Left ventricle myocardium inferior (tissue), 1 donor: ENCODE data around the gene SERTAD3. TPM values are rescaled to one million over a fixed set of nuclear protein-coding genes. Genes with fewer than 3 reads are reported as not detected.

Experiments
- DNase-seq: peaks from one replicate; pipeline ENCODE4 v3.0.0-alpha.2; 2020
- H3K27ac ChIP-seq: fragments of 200-600 bp; replicated peaks from 2 replicates; pipeline ENCODE4 v1.8.0; 2021
- H3K27me3 ChIP-seq: fragments of 200-600 bp; 2 replicates; pipeline ENCODE4 v1.8.0; 2021; ENCODE audit warnings: low read depth
- H3K36me3 ChIP-seq: fragments of 200-600 bp; 2 replicates; pipeline ENCODE4 v1.8.0; 2021
- H3K4me1 ChIP-seq: fragments of 200-600 bp; 2 replicates; pipeline ENCODE4 v1.8.0; 2021
- H3K4me3 ChIP-seq: fragments of 200-600 bp; 2 replicates; pipeline ENCODE4 v1.8.0; 2021; ENCODE audit warnings: mild to moderate bottlenecking, moderate library complexity
- H3K9me3 ChIP-seq: fragments of 200-600 bp; replicated peaks from 2 replicates; pipeline ENCODE4 v1.8.0; 2021
- intact Hi-C: fragments of 100-400 bp; cut with micrococcal nuclease; formaldehyde crosslinking; loops from one replicate; pipeline ENCODE4 v1.11.0; 2022
- total RNA-seq: library from RNA; stranded (reverse); fragmentation: NEBNext Ultra II Directional; extraction: Animal tissue kit (Norgen Biotek cat#: 25700); gene quantifications from one replicate; pipeline ENCODE4 v1.2.1, GENCODE V29; 2021
- TF ChIP-seq, protein P1 (sequence below): fragments of 200-600 bp; IDR thresholded peaks from 2 replicates; pipeline ENCODE4 v1.8.0; 2021; ENCODE audit warnings: antibody characterized with exemption, mild to moderate bottlenecking, borderline replicate concordance
- donor health status: DM: no; HTN: yes; CAD: no; lungs with severe emphysema.

SERTAD3 gene
- total RNA-seq, 1 donor from 2014 or later = 16.2 TPM

DNA sequence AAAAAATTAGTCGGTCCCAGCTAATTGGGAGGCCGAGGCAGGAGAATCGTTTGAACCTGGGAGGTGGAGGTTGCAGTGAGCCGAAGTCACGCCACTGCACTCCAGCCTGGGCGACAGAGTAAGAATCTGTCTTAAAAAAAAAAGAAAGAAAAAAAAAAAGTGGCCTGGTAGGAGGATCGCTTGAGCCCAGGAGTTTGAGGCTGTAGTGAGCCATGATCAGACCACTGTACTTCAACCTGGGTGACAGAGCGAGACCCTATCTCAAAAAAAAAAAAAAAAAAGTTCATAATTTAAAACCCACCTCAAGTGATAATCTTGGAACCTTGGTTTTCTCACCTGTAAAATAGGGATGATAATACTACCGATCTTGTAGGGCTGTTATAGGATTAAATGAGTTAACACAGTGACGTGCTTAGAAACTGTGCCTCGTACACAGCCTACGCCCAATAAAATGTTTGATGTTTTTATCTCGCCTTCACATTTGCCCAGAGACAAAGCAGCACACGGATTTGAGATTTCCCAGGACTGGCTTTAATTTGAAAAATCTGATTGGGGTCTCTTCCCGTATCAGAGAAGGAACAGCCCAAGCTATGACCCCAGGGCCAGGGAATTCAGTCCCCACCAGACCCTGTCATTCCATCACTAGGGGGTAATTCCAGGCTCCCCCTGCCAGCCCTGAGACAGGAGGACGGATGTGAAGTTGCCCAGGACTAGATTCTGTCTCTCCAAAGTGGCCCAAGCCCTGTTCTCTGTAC lies 22.0 kb downstream of the SERTAD3 start:
- Histone ChIP-seq H3K9me3 (no peaks in the 10 kb centered on the region), H3K4me1 (peaks cover 72% of the 10 kb centered on the region), H3K27me3 (no peaks in the 10 kb centered on the region), H3K27ac (peak overlapping the region; percentile 99), H3K36me3 (peaks cover 13% of the 10 kb centered on the region), H3K4me3 (peak overlapping the region; percentile 72)
- TF ChIP-seq, protein P1, sequence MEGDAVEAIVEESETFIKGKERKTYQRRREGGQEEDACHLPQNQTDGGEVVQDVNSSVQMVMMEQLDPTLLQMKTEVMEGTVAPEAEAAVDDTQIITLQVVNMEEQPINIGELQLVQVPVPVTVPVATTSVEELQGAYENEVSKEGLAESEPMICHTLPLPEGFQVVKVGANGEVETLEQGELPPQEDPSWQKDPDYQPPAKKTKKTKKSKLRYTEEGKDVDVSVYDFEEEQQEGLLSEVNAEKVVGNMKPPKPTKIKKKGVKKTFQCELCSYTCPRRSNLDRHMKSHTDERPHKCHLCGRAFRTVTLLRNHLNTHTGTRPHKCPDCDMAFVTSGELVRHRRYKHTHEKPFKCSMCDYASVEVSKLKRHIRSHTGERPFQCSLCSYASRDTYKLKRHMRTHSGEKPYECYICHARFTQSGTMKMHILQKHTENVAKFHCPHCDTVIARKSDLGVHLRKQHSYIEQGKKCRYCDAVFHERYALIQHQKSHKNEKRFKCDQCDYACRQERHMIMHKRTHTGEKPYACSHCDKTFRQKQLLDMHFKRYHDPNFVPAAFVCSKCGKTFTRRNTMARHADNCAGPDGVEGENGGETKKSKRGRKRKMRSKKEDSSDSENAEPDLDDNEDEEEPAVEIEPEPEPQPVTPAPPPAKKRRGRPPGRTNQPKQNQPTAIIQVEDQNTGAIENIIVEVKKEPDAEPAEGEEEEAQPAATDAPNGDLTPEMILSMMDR = no peak
- no peak for DNase-seq
- intact Hi-C loops = no loop called here

DNA sequence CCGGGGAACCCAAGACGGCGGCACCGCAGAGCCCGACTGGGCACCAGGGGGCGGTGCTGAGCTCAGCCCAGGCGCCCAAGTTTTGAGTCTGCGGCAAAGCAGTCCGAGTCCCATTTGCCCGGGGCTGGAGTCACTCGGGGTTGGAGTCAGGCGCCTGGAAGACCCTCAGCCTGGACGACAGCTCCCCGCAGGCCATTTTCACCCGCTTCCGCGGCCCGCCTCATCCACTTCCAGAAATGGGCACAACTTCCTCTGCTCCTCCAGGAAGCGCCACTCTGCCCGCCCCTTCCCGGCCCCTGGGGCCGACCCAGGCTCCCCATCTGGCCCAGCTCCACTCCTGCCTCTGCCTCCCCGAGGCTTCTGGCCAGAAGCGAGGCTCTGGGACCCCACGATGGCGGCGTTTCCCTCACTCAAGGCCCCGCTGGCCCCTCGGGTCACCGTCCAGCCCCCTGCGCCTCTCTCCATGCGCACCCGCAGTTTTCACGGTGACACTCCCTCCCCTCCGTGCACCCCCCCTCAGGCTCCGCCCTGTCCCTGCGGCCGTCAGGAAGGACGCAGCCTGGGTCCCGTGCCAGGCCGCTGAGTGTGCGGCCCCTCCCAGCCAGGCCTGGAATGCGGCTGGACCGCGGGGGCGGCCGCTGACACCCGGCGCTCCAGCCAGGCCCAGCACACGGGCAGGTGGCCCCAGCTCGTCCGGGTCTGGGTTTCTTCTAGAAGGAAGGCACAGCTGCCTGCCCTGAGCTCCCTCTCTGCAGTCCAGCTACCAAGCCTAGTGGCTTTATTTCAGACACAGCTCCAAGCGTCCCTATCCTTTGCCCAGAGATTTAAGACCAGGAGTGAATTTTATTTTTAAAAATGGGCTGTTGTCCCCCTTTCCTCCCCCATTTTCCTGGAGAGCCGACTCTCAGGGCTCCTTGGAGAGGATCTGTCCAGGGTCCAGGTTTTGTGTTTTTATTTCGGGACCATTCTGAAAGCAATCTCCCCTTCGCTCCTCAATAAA lies 23.1 kb downstream of the SERTAD3 start:
- peak overlapping the region; percentile 99 for H3K27ac ChIP-seq
- H3K4me3 ChIP-seq = peak overlapping the region; percentile 72
- H3K9me3 ChIP-seq = no peaks in the 10 kb centered on the region
- H3K36me3 ChIP-seq = peaks cover 13% of the 10 kb centered on the region
- DNase-seq = peak; percentile 95
- TF ChIP-seq, protein P1 = peak; percentile 91
- intact Hi-C loops = no loop called here
- peaks cover 74% of the 10 kb centered on the region for H3K4me1 ChIP-seq
- no peaks in the 10 kb centered on the region for H3K27me3 ChIP-seq

DNA sequence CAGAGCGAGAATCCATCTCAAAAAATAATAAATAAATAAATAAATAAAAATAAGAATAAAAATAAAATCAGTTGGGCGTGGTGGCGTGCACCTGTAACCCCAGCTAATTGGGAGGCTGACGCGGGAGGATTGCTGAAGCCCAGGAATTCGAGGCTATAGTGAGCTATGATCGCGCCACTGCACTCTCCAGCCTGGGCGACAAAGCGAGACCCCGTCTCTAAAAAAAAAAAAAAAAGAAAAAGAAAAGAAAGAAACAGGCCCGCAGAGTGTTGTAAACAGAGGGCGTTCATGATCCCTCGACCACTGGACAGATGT lies 23.7 kb downstream of the SERTAD3 start:
- no peaks in the 10 kb centered on the region for H3K27me3 ChIP-seq
- no peaks in the 10 kb centered on the region for H3K9me3 ChIP-seq
- peaks cover 13% of the 10 kb centered on the region for H3K36me3 ChIP-seq
- intact Hi-C loops = no loop called here
- H3K4me3 ChIP-seq = peak overlapping the region; percentile 72
- no peak for DNase-seq
- peaks cover 77% of the 10 kb centered on the region for H3K4me1 ChIP-seq
- TF ChIP-seq, protein P1 = no peak
- H3K27ac ChIP-seq = peak overlapping the region; percentile 99

DNA sequence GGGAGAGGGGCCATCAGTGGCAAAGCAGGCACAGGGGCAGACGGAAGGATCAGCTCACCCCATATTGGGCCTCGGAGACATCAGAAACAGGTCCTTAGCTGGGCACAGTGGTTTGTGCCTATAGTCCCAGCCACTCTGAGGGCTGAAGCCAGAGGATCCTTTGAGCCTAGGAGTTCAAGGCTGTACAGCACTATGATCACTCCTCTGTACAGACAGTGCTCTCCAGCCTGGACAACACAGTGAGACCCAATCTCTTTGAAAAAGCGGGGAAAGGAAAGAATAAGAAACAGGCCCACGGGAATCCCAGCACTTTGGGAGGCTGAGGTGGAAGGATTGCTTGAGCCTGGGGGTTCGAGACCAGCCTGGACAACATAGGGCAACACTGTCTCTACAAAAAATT lies 24.4 kb downstream of the SERTAD3 start:
- Histone ChIP-seq H3K4me1 (peaks cover 77% of the 10 kb centered on the region), H3K4me3 (no peak overlapping the region), H3K36me3 (peaks cover 13% of the 10 kb centered on the region), H3K9me3 (no peaks in the 10 kb centered on the region), H3K27ac (peak overlapping the region; percentile 99), H3K27me3 (no peaks in the 10 kb centered on the region)
- intact Hi-C loops = no loop called here
- TF ChIP-seq, protein P1 = no peak
- DNase-seq = no peak

DNA sequence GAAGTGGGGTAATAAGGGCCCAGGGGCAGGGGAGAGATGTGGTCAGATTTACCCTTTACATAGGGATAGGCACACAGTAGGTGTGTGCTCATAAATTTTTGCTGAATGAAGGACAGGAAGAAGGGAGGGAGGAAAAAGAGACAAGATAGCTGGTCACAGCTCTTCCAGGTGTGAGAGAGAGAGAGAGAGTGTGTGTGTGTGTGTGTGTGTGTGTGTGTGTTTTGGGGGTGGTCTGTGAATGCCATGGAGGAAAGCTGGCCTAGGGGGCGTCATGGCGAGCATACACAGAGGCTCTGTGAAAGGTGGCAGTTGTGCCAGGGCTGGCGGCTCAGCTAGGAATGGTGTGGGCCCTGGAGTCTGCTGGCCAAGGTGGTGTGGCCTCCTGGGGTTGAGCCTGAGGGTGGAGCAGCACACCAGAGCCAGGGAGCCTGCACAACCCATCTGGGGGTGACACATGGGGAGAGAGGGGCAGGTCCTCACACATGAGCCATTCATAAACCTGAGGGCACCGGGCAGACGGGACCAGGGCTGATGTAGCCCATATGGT lies 25.0 kb downstream of the SERTAD3 start:
- H3K27ac ChIP-seq = peak overlapping the region; percentile 99
- no peak overlapping the region for H3K4me3 ChIP-seq
- H3K4me1 ChIP-seq = peaks cover 77% of the 10 kb centered on the region
- DNase-seq = no peak
- intact Hi-C loops = no loop called here
- no peaks in the 10 kb centered on the region for H3K27me3 ChIP-seq
- TF ChIP-seq, protein P1 = no peak
- no peaks in the 10 kb centered on the region for H3K9me3 ChIP-seq
- peaks cover 13% of the 10 kb centered on the region for H3K36me3 ChIP-seq
